HG03064 (cell line): ENCODE results near the gene MYO10.
"Not testable (repeated sequence)": the region's sequence is repeated elsewhere in the genome, so short reads cannot be mapped to it uniquely, and the experiment has no call there.

Experiments used
- ATAC-seq: cut with Tn5 transposase; IDR thresholded peaks from one replicate; pipeline ENCODE4 v1.9.1; 2021; ENCODE audit warnings: low read depth; ENCODE audit not compliant: unreplicated experiment

Gene MYO10

DNA sequence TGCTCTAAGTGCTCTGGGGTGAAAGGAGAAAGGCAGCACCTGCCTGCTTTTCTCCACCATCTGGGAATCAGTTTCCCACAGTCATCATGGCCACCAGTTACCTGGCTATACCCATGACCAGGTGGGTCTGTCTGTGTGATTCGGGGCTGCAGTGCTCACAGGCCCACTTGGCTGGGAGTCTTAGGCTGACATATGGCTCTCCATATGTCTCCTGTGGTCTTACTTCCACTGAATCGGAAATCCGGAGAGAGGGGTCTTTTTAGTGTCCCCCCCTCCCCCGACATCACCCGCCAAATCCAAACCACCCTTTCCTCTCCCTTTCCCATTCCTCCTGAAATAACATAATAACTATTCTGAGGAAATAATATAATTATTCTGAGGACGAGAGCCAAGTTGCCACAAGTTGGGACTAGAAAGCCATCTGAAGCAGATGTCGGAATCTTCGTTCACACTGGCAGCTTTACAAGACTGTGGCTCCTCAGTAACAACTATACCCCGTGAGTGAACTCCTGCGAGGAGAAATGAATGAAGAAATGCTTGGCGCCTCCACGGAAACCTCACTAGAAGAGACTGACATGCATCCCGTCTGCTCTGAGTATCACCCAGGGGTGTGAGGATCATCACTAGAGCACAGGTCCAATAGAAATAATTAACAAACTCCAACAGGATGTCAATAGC lies 143.4 kb downstream of the MYO10 start:
- no peak for ATAC-seq

DNA sequence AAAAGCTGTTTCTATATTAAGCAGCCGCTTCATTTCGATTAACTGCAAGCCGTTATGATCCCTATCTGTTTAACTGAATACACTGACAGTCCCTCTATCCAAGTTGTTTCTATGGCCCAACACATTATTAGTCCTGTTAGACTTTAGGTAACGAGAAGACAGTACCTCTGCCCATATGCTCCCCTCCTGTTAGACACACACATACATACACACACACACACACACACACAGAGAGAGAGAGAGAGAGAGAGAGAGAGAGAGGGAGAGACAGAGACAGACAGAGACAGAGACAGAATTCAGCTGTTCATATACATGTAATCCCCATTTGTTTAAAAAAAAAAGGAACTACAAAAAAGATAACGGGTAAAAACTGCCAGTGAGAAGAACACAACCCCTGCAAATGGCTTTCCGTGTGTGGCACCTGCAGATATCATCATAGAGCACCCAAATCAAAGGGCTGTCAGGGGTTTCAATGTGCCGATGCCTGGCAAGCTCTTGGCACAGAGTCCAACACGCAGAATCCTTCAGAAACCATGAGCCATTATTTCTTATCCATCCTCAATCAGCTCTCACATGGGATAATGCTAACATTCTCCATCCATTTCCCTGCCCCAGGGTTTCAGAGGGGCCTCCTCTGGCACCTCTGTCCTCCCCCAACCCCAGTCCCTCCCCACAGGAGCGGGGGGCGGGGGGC lies 144.0 kb downstream of the MYO10 start:
- no peak for ATAC-seq

DNA sequence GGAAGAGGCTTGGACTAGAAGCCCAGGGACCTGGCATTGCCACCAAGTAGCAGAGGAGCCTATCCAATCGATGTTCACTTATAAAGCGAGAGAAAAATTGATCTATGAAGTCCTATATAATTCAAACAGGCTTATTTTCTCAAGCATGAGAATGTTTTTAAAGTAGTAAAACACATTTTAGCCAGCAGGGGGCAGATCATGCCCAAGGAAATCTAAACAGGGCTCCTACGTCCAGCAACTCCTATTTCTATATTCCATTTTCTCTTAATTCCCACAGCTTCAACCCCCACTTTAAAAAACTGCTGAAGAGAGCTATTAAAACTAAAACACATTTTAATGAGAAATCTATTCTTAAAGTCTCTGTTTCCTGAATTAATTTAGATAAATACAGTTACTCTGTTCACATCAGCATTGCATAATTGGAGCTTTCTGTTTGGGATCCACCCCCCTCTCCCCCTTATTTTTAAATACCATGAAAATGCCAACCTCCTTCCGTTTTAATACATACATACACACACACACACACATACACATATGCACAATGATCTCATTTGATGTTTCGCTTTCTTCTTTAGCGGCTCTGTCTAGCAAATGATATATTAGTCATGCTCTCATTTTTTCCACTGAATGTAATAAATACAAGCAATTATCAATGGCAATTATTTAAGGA lies 144.9 kb downstream of the MYO10 start:
- no peak for ATAC-seq

DNA sequence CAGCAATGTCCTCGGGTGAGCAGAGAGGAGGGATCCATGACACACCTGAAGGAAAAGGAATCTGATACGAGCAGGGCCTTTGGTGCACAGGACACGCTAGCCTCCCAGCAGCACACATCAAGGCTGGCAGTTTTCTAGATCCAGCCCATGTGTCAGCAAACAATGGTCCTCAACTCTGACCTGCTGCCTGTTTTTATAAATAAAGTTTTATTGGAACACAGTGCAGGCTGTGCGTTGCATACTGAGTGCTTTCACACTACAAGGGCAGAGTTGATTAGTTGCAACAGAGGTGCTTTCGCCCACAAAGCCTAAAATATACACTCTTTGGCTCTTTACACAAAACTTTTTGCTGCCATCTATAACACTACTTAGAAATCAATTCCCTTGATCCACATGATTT lies 147.1 kb downstream of the MYO10 start:
- no peak for ATAC-seq

DNA sequence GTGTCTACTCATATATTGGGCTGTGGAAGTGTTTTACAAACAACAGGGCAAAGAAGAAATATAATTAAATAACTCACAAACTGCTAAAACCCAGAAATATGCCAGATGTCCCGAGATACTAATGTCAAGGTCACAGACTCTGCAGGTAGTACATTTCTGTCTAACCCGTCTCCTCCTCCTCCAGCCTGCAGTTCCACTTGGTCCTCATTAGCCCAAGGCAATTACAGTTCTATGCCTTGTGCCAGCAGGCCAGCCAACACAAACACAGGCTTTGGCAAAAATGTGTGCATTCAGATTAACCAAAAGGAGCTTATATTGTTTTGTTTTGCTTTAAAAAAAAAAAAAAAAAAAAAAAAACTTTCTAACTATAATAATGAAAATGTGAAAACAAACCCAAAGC lies 148.8 kb downstream of the MYO10 start:
- ATAC-seq: no peak

DNA sequence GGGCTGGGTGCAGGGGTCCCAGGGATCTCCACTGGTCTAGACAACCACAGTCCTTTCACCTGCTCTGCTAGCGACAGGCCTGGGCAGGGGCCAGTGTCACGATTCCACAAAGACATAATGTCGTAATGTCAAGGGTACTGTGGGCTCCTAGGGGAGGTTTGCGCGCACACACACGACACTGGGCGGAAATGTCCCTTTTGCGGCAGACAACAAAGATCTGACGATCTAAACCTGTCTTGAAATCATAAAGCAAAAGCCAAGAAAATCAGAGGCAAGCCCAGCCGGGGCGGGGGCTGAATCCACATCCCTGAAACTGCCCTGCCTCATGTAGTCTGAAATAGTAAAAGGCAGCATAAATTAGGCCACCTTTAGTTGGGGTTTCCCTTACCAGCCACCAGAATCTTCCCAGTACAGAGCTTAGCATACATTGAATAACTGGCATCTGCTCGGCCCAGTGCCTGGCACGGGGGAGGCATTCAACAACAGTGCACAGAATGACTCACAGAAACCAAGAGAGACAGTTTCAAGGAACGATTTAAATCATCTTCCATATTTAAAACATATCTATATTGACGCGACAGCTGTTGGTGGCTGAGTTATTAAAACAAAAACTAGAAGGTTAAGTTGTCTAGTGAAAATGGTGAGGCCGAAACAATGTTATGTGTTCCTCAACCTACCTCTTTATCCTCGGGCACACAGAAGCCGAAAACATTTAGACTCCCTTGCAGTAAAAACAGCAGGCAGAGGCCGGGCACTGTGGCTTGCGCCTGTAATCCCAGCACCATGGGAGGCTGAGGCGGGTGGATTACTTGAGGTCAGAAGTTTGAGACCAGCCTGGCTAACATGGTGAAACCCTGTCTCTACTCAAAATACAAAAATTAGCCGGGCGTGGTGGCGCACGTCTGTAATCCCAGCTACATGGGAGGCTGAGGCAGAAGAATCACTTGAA lies 151.0 kb downstream of the MYO10 start:
- peak; percentile 98 for ATAC-seq

DNA sequence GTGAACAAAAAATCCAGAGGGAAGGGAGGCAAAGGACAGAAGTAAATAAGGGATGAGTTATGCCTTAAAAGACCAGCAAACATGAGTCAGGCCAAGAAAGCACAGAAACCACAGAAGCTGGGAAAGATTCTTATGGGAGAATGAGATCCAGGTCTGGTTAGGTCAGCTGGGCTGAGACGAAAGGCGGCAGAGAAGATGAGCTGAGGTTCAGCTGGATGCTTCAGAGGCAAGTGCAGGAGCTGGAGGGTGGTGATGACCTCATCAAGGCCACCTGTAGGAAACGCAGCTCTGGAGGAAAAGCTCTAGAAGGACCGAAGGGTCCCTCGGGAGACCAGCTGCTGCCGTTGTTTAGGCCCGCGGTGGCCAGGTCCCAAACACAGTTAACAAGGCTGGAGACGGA lies 152.0 kb downstream of the MYO10 start:
- ATAC-seq: no peak

DNA sequence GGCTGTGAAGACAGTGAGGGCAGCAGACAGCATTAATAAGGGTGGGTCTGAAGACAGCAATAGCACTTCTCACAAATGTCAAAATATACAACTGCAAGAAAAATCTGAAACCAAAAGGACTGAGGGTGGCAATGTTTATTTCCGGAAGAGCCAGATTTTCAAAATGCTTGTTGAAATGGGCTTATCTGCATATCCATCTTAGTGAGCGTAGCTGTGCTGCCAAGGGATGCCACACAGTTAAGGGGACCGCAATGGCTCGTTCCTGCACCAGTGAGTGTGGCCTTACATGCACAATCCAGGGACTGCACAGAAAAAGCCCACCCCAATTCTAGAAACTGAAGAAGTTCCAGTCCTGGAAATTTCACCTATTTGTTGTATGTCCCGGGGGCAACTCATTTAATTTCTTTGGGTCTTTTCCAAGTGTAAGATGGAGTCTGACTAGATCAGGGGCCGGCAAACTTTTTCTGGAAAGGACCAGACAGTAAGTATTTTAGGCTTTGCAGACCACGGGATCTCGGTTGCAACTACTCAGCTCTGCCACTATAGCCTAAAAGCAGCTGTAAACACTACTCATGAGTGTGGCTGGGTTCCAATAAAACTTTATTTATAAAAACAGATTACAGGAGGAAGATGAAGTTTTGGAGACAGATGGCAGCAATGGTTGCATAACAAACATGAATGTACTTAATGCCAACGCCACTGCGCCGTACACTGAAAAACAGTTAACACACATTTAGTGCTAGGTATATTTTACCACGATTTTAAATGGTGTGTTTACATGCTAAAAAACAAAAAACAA lies 154.1 kb downstream of the MYO10 start:
- no peak for ATAC-seq

DNA sequence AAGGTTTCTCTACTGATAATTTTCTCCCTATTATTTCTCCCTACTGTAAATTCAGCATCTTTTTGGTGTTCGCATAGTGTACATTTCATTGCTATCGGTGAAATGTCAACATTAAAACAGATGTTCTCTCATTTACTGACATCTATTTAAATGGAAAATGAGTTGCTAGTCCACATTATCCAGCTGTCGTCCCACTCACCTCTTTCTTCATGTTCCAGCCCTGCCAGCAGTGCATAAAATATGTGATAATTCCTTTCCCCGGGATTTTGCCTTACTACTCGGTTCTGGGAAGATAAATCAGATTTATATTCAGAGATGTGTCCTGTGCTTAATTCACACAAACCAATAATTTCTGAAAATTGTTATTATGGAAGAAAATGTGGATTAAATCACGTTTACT lies 155.8 kb downstream of the MYO10 start:
- no peak for ATAC-seq

DNA sequence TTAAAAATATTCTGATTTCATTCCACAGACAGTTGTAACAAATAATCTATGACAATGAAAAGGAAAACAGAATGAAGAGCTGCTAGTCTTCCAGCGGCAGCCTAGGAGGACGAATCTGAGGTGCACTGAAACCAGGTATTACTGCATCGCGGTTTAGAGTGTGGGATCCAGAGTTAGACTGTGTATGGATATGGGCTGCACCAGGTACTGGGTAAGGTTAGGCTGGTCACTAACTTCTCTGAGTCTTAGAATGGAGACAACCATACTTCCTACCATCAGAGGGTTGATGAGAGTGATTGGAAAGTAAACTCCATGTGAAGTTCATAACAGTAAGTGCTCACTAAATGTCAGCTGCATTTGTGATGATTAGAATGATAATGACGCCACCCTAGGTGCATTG lies 158.7 kb downstream of the MYO10 start:
- ATAC-seq: no peak

DNA sequence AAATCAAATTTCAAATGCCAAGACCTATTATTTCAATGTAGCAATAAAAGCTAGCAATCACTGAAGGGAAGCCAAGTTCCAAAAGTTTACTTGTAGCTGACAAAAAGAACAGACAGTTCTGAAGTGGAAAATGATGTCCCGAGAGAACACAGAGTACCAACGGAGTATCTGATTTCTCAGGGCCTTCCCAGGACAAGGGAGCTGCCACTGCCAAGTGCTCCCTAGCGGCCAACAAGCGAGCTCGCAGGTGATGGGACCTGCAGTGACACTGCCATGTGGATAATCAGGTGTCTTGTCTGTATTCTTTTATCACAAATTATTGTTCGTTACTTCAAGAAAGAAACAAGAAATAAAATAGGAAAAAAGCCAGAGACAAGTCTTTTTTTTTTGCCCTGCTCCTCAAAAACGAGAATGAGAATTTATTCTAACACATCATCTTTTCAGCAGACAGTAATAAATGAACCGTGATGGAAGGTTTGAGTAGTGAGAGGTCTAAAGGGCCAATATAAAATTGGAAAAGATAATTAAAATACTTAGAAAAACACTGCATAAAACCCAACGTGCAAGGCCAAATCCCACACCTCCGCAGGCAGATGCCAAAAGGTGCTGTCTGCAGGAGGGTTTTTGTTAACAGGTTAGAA lies 159.4 kb downstream of the MYO10 start:
- ATAC-seq: no peak

DNA sequence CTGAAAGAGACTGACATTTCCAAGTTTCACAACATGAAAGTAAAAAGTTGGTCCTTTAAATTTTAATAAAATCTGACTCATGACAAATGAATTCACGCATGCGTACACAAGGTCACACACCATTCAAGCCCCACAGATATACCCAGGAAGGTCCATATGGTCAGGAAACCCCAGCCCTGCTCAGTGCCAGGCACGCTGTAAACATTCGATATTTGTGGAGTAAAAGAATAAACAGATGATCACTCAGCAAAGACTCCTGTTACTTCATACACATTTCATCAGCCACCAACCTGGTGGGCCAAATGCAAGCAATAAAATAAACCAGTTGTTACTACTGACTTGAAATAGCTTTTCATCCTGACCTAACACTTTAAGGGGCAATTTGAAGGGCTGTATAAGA lies 161.3 kb downstream of the MYO10 start:
- no peak for ATAC-seq

DNA sequence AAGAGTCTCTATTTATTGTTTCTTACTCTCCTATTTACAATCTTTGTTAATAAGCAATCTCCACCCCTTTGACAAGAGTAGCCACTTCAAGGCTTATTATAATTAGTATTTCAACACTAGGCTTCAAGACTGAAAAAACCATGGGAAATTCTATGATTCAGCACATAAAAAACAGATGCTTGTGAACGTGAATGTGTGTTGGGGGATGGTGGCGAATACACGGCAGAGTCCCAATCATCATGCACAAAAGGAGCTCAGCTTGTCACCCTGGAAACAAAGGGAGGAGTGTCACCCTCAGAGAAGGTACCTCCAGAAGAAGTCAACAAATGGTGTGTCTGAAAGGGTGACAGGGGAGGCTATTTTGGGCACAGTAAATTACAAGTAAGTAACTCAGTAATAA lies 162.1 kb downstream of the MYO10 start:
- ATAC-seq: no peak

DNA sequence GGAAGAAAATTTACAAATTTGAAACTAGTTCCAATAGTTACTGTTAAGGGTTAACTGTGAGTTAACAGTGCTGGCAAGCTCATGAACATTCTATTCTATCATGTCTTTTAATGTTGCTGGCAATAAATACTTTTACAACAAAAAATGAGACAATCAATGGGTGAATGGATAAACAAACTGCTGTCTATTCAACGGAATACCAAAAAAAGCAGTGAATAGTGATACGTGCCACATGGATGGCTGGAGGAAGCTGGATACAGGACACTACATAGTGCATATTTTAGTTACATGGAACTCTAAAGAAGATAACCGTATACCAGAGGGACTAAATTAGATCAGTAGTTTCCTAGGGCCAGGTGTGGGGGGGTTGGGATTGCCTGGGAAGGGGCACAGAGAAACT lies 163.5 kb downstream of the MYO10 start:
- ATAC-seq: no peak

DNA sequence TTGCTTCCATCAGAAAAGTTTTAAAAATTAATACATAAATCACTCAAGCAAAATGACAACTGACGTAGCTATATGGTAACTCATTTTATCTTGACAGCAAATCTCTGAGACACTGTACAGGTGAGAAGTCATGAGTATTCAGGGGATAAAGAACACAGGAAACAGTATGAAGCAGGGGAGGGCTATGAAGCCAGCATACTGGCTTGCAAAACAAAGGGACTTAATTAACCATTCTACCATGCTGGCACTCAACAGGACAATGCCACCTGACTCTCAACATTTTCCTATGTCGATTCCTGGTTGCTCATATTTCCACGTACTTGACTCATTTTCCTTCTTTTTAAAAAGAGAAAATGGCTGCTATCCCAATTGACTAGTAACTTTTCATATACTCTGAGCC lies 167.9 kb downstream of the MYO10 start:
- ATAC-seq: no peak

DNA sequence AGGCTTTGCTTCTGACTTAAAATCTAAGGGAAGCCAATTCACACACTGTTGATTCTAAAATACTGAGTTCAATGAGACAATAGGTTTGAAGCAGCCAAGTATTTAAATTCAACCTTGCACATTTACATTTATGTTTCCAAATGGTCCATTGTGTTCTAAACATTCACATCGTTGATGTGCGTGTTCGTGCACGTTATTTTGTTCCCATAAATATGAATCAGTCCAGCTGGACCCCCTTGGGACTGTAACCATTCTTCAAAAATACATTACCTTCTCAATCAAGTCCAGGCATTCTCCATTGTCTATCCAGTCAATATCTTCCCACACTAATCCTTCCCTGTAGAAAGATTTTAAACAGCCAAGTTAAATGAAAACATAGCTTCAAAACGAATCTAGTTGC lies 172.9 kb downstream of the MYO10 start:
- no peak for ATAC-seq

DNA sequence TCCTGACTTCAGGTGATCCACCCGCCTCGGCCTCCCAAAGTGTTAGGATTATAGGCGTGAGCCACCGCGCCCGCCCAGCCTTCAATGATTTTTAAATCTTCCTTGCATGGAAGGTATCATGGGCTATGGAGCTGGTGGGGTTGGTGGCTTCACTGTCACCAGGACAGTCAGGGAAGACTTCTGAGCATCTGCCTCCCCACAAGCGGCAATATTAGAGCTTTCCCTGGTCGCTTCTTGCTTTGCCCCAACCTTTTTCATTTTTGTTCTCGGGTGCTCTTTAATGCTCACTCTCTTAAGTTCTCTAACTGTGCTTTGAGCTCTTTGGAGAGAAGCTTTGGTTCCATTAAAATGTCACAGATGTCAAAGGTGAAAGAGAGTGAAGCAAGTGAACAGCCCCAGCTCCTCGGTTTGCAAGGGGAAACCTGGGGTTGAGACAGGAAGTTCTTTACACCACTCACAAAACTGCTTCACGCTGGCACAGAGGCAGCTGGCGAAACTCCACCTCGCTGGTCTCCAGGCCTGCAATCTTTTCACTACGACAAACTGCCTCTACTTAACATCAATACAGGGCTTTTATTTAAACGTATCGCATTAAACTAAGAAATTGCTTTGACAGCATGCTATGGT lies 176.8 kb downstream of the MYO10 start:
- ATAC-seq: peak; percentile 95

DNA sequence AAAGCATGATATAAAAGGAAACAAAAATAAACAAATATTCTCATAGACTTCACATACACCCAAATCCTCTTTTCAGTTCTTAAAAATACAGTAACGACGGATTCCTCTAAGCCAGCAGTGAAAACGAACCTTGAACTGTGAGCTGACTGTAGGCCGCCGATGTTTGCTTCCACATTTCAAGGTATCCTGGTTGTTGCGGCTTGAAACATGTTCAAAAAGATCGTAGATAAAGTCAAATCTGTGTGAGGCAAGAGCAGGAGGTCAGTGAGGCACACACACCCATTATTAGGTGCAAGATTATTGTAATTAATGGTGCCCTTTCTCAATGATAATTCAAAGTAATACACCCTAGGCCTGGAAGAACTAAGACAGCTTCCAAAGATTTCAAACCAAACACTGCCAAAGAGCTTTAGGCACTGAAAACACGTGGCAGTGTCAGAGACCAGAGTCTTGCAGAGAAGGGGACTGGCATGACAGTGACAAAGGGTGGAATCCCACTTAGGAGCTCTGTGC lies 178.0 kb downstream of the MYO10 start:
- no peak for ATAC-seq

DNA sequence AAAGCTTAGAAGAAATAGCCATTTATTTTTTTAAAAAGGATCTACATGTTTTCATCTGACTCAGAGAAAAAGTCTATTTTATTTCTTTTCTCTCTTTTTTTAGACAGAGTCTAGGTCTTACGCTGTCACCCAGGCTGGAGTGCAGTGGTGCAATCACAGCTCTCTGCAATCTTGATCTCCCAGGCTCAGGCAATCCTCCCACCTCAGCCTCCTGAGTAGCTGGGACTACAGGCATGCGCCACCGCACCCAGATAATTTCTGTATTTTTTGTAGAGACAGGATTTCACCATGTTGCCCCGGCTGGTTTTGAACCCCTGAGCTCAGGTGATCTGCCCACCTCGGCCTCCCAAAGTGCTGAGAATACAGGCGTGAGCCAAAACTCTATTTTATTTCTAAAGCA lies 178.5 kb downstream of the MYO10 start:
- ATAC-seq: not testable (repeated sequence)
